Limb (tissue), 2 donors: ENCODE data around the gene TM2D3.

Experiments
- DNase-seq, 2 donors: peaks; one replicate each; pipeline ENCODE4 v3.0.0-alpha.2; 2016; ENCODE audit errors: extremely low spot score in 2 of 2

TM2D3 gene, protein sequence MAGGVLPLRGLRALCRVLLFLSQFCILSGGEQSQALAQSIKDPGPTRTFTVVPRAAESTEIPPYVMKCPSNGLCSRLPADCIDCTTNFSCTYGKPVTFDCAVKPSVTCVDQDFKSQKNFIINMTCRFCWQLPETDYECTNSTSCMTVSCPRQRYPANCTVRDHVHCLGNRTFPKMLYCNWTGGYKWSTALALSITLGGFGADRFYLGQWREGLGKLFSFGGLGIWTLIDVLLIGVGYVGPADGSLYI

DNA sequence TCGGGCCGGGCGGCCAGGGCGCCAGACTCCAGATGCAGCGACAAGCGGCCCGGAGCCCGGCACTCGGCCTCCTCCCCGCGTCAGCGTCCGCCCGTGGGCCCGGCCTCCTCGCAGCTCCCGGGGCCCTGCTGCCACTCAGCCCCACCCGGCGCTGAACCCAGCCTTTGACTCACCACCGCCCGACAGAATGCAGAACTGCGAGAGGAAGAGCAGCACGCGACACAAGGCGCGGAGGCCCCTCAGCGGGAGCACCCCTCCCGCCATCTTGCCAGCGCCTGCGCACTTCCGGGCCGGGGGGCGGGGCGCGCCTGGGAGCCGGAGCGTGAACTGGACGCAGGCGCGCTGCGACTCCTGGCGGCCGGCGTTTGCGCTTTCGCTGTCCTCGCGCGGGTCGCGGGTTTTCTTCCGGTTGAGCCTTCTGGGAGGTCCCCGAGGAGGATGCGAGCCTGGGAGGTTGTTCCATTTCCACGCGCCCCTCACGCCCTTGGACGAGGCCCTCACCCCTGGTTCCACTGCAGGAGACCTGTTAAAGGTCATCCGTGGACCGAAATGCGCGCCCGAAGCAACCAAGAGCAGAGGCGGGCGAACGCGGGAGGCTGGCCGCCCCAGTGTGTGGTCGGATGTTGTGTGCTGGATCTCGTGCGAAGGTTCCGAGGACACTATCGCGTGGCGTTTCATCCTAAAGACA, at the start of gene TM2D3:
TSS of gene TM2D3 (minus strand) at position 284 of the 688 bp plus-strand sequence. CDS start at position 264, 20 bp downstream.
- peak; percentile 95 to 97 for DNase-seq

DNA sequence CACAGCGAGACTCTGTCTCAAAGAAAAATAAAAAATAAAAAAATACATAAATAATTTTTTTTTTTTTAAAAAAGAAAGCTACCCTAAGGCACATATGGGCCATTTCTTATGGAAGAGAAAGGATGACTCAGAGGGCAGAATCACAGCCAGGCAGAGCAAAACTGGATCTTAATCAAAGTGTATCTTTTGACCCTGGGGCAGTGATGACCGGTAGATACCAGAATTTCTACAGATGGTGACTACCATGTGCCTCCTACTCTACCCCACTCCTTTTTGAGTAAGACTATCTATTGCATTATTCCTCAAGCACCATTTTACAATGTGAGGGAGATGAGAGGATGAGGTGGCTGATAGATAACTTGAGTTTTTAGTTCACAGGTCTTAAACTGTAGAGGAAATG, 46.1 kb upstream of the TM2D3 start:
- no peak for DNase-seq

DNA sequence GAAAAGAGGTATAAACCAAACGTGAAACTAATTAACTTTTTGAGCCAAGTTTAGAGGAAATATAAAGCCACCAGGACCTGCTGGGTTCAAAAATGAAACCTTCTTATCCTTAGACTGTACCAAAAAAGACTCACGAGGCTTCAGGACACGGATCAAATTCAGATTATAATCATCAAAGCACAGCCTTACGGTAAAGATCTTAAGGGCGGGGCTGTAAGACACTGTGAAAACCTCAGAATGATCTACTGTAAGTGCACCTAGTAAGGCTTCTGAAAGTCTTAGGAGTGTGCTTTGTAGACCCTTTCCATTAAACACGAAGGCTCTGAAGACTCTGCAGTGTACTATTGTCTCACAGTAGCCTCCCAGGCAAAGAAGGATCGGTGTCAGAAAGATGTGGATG, 45.3 kb upstream of the TM2D3 start:
- no peak for DNase-seq

DNA sequence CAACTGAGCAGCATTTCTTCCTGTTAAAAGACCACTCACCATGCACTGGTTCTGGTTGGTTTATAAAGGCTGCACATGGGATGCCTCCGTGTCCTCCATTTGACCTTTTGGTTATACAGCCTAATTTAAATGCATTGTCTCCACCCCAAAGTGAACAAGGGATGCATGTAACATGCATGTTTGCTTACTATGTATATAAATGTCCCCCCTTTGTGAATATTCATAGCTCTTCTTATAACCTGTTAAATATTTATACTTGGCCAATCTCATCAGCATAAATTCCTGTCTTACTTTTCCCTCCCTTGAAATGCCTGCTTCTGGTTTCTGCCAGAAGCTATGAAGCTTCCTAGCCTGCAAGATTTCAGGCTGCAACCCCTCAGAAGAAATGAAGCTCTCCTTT, 44.6 kb upstream of the TM2D3 start:
- no peak for DNase-seq

DNA sequence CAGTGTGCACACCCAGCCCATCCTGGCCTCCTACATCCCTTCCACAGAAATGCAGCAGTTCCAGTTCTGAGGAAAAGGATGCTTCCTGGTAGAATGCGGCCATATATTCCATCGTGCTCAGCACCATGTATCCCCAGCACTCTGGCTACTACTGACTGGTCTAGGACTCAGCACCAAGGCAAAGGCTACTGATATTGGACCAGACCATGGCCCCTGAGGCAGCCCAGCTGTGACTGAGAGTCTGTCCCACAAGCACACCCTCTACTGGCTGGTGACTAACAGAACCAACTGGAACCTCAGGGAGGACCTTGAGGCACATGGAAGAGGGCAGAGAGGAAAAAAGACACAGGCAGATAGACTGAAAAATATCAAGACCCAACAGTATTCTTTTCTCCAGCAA, 42.1 kb upstream of the TM2D3 start:
- no peak for DNase-seq

DNA sequence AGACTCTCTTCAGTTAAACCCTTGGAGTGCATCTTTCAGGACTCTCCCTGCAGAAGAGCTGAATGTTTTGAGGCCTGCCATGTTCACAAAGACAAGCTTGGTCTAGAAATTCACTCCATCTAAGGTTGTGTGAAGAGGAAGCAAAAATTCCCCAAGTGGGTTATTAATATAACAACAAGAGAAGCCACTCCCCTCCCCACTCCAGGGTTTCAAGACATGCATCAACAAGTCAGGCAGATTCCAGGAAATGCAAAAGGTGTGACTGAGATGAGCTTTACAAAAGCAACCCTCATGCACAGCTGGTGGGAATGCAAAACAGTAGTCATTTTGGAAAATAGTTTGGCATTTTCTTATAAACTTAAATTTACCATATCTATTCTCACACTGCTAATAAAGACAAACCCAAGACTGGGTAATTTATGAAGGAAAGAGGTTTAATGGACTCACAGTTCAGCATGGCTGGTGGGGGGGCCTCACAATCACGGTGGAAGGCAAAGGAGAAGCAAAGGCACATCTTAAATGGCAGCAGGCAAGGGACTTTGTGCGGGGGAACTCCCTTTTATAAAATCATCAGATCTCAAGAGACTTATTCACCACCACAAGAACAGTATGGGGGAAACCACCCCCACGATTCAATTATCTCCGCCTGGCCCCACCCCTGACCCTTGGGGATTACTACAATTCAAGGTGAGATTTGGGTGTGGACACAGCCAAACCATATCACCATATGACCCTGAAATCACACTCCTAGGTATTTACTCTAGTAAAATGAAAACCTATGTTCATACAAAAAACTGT, 40.8 kb upstream of the TM2D3 start:
- DNase-seq = no peak

DNA sequence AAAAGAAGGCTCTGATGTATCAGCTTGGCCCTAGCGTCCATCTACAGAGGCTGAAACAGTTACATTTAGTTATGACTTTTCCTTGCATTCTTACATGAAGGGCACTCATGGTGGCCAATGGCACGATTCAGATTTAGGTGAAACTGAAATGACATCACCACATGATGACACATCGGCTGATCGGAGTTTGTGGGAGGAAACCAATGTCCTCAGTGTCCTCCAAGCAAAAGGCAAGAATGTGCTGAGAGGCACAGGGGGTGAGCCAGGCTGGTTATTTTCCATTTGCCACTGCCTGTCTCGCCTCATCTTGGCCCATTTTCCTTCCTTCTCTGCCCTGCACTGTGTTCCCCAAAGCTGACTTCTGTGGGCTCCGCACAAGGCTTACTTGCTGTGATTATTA, 37.7 kb upstream of the TM2D3 start:
- no peak for DNase-seq

DNA sequence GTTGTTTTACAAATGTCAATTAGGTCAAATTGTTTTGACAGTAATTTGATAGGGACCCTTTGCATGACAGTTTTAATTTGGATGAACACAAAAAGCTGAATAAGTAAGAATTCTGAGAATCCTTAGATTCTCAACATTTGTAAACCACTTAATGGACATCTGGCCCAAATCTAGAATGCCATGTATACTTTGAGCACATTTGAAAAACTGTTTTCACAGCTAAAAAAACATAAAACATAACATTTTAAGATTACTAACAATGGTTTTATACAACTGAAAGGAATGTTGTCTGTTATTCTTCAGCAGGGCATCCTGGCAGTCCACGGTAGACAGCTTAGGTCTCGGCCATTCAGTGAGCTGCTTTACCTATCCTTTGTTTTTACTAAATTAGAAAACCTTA, 34.5 kb upstream of the TM2D3 start:
- DNase-seq = no peak

DNA sequence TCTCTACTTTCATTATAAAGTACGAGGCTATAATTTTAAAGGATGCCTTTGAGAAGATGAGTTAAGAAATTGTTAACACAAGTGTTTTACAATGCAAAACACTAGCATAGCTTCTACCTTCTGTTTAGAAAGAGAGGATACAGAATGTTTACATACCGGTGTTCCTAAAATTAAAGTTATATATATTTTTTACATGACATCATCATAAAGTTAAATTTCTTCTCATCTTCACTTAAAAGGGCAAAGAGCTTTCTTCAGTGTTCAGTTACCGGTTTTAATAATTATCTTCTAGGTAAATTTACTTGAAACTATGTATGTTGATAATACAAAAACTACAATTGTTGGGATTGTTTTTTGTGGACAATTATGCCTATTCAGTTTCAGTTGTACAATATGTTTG, 32.7 kb upstream of the TM2D3 start:
- DNase-seq = no peak

DNA sequence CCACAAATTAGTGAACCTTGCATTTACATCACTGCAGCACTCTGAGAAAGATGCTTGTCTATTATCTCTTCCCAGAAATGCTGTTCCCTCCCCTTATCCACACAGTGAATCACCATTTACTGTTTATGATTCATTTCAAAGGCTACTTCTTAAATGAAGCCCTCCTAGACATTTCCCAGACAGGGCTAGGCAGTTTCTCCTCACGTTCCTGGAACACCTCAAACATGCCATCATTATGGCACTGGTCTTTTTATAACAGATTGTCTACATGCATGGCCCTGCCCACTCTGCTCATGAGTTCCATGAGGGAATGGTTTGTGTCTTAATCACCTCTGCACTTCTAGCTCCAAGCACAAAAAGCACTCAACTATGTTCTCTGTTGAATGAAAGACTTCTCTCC, 32.2 kb upstream of the TM2D3 start:
- DNase-seq = no peak

DNA sequence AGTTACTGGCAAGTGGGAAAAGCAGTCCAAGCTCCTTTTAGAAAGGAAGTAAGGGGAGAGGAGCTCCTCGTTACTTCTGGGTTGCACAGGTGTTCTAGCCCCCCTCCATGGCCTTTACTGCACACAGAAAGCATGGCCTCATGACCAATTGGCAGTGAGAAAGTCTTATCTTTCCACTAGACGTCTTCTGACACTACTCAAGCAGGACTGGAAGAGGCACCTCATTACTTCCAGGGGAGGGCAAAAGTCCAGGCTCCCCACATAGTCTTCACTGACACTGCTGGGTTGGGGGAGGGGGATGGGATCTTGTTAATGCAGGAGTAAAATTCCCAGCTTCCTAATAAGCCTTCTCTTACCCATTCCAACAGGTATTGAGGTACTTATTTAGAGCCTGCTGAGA, 27.6 kb upstream of the TM2D3 start:
- DNase-seq = no peak

DNA sequence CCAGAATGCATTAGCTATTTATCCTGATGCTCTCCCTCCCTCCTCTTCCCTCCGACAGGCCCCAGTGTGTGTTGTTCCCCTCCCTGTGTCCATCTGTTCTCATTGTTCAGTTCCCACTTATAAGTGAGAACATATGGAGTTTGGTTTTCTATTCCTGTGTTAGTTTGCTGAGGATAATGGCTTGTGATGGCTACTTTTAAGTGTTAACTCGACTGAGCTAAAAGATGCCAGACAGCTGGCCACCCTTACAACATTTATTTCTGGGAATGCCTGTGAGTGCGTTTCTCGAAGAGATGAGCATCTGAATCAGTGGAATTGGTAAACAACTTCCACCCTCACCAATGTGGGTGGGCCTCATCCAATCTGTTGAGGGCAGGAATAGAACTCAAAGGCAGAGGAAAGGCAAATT, 24.7 kb upstream of the TM2D3 start:
- DNase-seq = no peak

DNA sequence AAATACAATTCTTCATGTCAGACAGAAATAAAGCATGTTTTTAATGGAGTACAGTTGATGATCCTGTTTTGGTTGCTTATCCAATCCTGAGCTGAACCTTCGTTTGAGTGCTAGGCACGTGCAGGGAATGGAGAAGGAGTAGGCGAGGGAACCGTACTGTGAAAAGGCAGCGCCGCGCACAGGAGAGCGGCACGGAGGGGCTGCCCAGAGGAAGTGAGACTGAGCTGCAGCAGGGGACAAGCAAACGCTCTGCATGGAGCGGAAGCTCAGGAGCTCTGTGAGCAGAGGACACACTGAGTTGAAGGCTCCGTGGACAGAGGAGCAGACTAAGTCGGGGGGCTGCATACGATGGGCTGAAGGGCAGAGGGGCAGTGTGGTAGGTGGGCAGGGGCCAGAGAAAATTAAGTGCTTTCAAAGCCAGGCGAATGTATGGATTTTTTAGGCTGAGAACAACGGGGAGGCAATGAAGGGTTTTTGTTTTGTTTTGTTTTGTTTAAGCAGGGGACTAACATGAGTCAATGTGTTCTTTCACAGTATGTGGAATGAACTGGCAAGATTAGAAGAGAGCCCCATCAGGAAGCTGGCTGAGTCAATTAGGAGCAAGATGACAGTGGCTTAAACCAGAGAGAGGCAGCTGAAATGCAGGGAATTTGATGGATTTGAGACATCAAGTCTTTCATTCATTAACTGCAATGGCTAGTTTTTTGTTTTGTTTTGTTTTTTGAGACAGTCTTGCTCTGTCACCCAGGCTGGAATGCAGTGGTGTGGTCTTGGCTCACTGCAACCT, 23.8 kb upstream of the TM2D3 start:
- no peak for DNase-seq

DNA sequence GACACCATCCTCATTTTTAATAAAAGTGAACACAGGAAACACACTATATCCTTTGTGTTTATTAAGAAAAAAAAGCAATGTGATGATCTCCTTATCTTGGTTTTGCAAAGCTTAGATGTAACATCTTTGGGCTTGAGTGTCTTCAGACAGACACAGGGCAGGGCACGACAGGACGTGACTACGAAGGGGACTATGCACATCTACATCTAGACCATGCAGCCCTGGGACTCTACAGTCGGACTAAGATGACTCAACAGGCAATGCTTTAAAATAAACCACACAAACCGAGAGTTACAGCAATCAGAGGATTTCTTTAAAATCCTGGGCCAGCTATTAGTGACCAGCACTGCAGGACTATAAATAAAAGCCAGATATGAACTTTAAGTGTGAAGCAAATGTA, 22.8 kb upstream of the TM2D3 start:
- no peak for DNase-seq

DNA sequence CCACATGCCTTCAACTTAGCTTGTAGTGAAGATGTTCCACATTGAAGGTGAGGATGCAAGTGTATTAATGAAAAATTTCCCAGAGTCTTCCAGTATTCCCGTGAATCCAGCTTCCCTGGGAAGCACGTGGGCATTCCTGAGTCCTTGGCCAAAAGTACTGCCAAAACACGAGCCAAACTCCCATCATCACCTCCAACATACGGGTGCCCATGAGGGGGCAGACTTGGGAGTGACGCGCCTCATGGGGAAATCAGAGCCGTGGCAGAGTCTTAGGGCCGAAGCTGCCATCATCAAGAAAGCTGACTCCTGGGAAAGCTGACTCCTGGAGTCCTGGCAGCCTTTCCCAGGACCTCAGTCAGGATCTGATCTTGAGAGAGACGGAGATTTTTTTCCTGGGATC, 20.1 kb upstream of the TM2D3 start:
- no peak for DNase-seq

DNA sequence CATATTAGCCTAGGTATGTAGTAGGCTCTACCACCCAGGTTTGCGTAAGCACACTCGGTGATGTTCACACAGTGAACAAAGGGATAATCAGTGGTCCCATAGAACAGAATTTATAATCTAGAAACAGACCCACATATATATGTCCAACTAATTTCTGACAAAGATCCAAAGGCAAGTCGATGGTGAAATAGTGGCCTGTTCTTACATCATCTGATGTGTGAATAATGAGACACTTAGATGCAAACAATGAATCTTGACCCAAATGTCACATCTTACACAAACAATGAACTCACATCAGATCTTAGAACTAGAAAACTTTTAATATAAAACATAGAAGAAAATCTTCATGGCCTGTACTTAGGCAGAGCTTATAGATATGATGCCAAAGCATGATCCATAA, 17.6 kb upstream of the TM2D3 start:
- DNase-seq = no peak

DNA sequence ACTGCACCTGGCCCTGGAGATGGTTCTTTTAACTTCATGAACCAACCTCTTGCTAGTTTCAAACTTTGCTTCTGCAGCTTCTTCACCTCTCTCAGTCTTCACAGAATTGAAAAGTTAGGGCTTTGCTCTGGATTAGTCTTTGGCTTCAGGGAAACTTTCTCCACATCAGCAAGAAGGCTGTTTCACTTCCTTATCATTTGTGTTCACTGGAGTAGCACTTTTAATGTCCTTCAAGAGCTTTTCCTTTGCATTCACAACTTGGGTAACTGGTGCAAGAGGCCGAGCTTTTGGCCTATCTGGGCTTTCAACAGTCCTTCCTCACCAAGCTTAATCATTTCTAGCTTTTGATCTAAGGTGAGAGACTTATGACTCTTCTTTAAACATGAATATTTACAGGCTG, 15.7 kb upstream of the TM2D3 start:
- DNase-seq = no peak

DNA sequence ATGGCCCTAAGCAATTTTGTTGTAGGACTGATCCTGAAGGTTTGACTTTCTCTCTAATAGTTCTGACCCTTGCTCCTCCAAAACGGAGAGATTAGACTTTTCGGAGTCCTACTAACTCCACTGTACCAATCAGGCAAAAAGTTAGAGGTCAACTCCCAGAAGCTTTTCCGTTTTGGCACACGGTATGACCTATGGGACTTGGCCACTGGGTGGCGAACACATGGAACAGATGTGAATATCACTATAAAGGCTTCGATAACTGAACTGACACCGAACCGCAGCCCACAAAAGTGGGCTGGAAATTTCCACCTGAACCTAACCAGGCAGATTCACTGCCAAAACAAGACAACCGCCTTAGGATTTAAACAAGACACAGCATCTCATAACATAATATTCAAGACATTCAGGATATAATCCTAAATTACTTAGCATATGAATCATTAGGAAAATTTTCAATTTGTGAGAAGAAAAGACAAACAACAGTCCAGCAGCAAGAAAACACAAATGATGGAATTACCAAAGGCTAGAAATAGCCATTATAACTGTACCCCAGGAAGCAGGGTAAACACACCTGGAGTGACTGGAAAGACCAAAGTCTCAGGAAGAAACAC, 12.2 kb upstream of the TM2D3 start:
- no peak for DNase-seq

DNA sequence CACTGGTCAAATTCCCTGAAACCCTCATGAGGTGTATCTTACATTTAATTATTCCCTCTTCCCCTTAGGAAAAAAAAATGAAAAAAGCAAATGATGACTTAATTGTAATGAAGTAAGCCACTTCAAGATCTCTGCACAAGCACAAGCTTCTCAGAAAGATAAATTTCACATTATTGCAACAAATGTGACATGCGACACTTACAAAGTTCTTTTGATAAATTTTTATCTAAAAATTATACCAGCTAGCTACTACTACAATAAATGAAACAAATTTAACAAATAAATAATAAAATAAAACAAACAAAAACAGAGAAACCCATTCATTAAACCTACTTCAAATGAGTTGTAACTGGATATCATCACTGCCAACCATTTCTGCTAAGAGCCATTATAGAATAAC, 10.0 kb upstream of the TM2D3 start:
- no peak for DNase-seq

DNA sequence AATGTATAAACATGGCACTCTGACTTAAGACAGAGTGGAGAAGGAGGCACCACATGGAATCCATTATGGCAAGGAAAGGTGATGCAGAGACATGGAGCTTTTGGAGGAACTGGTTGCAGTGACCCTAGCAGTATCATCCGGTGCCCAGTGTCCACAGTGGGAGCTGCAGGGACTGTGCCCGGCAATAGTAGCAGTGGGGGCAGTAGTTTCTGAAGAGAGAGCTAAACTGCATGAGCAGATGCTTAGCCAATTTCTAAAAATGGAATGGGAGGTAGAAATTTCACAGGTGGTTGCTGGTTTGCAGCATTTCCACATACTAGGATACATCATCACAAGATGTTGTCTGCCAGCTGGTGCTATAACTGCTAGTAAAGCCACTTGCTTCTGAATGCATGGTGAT, 7.8 kb upstream of the TM2D3 start:
- DNase-seq = no peak

DNA sequence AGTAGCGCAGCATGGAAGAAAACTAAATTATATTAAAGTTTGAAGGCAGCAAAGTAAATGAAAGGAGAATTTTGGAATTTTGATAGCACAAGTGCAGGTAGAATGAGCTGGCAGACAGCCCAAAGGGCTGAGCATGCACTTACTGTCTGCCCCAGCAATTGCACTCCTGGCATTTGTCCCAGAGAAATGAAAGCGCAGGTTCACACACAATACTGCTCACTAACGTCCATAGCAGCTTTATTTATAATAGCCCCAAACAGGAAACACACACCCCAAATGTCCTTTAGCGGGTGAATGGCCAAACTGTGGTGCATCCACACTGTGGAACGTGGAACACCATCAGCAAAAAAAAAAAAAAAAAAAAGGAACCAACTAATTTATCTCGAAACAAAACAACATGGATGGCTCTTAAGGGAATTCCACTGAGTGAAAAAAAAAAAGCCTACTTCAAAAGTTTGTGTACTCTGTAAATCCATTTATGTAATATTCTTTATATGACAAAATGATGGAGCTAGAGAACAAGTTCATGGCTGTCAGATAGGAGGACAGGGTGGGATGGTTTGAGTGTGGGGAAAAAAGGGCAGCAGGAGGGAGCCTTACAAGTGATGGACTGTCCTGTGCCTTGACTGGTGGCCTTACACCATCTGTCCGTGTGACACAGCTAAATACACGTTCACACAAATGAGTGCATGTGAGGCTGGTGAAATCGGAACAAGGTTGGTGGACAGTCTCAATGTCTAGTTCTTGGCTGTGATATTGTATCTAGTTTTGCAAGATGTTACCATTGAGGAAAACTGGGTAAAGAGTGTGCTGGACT, 6.0 kb upstream of the TM2D3 start:
- DNase-seq = no peak
